Measurements from ENCODE around the gene EID2.

GRCh38 chr19:39514840-39515550 is 25.0 kb downstream of the EID2 start, which contains the start of gene SELENOV:
- TF ChIP-seq, protein P1, sequence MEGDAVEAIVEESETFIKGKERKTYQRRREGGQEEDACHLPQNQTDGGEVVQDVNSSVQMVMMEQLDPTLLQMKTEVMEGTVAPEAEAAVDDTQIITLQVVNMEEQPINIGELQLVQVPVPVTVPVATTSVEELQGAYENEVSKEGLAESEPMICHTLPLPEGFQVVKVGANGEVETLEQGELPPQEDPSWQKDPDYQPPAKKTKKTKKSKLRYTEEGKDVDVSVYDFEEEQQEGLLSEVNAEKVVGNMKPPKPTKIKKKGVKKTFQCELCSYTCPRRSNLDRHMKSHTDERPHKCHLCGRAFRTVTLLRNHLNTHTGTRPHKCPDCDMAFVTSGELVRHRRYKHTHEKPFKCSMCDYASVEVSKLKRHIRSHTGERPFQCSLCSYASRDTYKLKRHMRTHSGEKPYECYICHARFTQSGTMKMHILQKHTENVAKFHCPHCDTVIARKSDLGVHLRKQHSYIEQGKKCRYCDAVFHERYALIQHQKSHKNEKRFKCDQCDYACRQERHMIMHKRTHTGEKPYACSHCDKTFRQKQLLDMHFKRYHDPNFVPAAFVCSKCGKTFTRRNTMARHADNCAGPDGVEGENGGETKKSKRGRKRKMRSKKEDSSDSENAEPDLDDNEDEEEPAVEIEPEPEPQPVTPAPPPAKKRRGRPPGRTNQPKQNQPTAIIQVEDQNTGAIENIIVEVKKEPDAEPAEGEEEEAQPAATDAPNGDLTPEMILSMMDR (IDR thresholded peaks at IDR 0.05; ENCODE audit: insufficient read depth, low read depth, low read length) = no peak
- TF ChIP-seq EZH2 (IDR thresholded peaks at IDR 0.05; ENCODE audit: insufficient read depth, low read length) = peak; percentile 99
